ENCODE data around the gene CD2BP2. TPM values are rescaled to one million over a fixed set of nuclear protein-coding genes. Genes with fewer than 3 reads are reported as not detected.

CD2BP2 gene
- total and polyA plus RNA-seq, 2 of the 13 experiments (the other 11 are each of a cell fraction or from before 2014, with no cell fraction given) = 24.9 to 54.6 TPM

GRCh38 chr16:30377812-30378235 is 22.7 kb upstream of the CD2BP2 start (continued):
- TF ChIP-seq DDIT3 (CRISPR knock-in tag; IDR thresholded peaks at IDR 0.05) (no peak), MEIS1 (CRISPR knock-in tag; IDR thresholded peaks at IDR 0.05; ENCODE audit: borderline replicate concordance) (no peak), SMYD3 (CRISPR knock-in tag; IDR thresholded peaks at IDR 0.05) (no peak), CEBPG (CRISPR knock-in tag; IDR thresholded peaks at IDR 0.05) (no peak), KLF11 (CRISPR knock-in tag; IDR thresholded peaks at IDR 0.05) (0 out of 2 replicates have a peak, but pooled peaks have one; percentile 13), ZMYM3 (CRISPR knock-in tag; IDR thresholded peaks at IDR 0.05) (no peak), ZNF18 (CRISPR knock-in tag; IDR thresholded peaks at IDR 0.05; ENCODE audit: insufficient replicate concordance) (no peak), ZNF562 (CRISPR knock-in tag; IDR thresholded peaks at IDR 0.05; ENCODE audit: borderline replicate concordance) (no peak), MBD4 (IDR thresholded peaks at IDR 0.05; ENCODE audit: borderline replicate concordance, low read length) (no peak), RORA (CRISPR knock-in tag; IDR thresholded peaks at IDR 0.05) (no peak), ZNF564 (CRISPR knock-in tag; IDR thresholded peaks at IDR 0.05) (no peak), HDAC1 (CRISPR knock-in tag; IDR thresholded peaks at IDR 0.05) (no peak), ZNF652 (CRISPR knock-in tag; IDR thresholded peaks at IDR 0.05; ENCODE audit: borderline replicate concordance, low read depth) (no peak), ZNF350 (CRISPR knock-in tag; IDR thresholded peaks at IDR 0.05; ENCODE audit: borderline replicate concordance, low read depth) (no peak), ZSCAN29 (CRISPR knock-in tag; conservative IDR thresholded peaks at IDR 0.05) (0 out of 2 replicates have a peak, but pooled peaks have one; percentile 27), ZNF431 (CRISPR knock-in tag; IDR thresholded peaks at IDR 0.05; ENCODE audit: borderline replicate concordance, low read depth) (peak; percentile 55; the same call in 1 of the 2 replicates), ZNF441 (CRISPR knock-in tag; IDR thresholded peaks at IDR 0.05; ENCODE audit: borderline replicate concordance) (peak; percentile 71; the same call in 1 of the 2 replicates), GABPA (IDR thresholded peaks at IDR 0.05; ENCODE audit: low read depth, low read length) (no peak), GABPA (CRISPR knock-in tag; IDR thresholded peaks at IDR 0.05; ENCODE audit: low read depth) (peak; percentile 63; the same call in 1 of the 2 replicates), FOXP4 (CRISPR knock-in tag; IDR thresholded peaks at IDR 0.05) (no peak), MNT (IDR thresholded peaks at IDR 0.05) (no peak), ZBTB44 (CRISPR knock-in tag; IDR thresholded peaks at IDR 0.05) (no peak), EHMT2 (IDR thresholded peaks at IDR 0.05; ENCODE audit: borderline replicate concordance, low read depth, low read length) (no peak), E2F1 (CRISPR knock-in tag; IDR thresholded peaks at IDR 0.05) (no peak)
